ENCODE data around the gene COMMD7. TPM values are rescaled to one million over a fixed set of nuclear protein-coding genes. Genes with fewer than 3 reads are reported as not detected.

The COMMD7 gene
- total RNA-seq, 1 donor from 2014 or later, result 39.8 TPM

DNA sequence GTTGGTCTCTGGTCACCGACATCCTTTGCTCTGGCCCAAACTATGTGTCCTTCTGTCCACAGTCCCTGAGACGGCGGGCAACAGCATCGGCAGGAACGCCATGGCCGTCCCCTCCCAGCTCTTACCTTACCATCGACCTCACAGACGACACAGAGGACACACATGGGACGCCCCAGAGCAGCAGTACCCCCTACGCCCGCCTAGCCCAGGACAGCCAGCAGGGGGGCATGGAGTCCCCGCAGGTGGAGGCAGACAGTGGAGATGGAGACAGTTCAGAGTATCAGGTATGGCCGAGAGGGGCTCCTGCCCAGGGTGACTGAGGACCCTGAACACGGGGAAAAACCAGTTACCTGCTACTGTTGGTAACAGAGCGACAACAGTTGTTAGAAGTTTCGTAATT, 43.9 kb upstream of the COMMD7 start:
- H3K4me3 ChIP-seq, result no peak overlapping the region
- H3K9me3 ChIP-seq, result no peaks in the 10 kb centered on the region
- ATAC-seq, result no peak
- no peak for DNase-seq
- no peaks in the 10 kb centered on the region for H3K27me3 ChIP-seq (ENCODE audit: low read depth)
- no peaks in the 10 kb centered on the region for H3K4me1 ChIP-seq
- intact Hi-C loops (cut with DNase I), result no loop called here
- no peak for TF ChIP-seq CTCF (IDR thresholded peaks at IDR 0.05)
- no peaks in the 10 kb centered on the region for H3K36me3 ChIP-seq
- H3K27ac ChIP-seq, result no peak overlapping the region

DNA sequence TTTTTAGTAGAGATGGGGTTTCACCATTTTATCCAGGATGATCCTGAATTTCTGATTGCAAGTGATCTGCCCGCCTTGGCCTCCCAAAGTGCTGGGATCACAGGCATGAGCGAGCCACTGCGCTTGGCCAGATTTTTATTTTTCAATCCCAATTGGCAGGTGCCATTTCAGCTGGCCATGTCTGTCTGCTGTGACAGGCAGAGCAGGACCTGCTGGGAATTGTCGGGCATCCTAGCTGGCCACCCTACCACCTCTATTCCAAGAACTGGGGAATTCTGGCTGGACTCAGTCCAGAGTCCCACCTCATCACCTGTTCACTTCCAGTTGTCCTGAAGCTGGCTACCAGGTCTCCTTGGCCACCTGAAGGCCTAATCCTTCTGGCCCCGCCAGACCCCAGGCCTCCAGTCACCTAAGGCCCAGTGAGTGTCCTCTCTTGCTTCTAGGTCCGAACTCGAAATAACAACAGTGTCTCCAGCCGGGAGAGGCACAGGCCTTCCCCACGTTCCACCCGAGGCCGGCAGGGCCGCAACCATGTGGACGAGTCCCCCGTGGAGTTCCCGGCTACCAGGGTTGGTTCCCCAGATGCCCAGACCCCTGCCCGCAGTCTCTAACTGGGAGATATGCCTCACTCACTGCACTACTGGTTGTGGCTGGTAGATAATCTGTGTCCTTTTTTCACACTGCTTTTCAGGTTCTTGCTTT, 42.9 kb upstream of the COMMD7 start:
- TF ChIP-seq CTCF (IDR thresholded peaks at IDR 0.05), result no peak
- no peak overlapping the region for H3K27ac ChIP-seq
- H3K27me3 ChIP-seq (ENCODE audit: low read depth), result no peaks in the 10 kb centered on the region
- no peaks in the 10 kb centered on the region for H3K9me3 ChIP-seq
- no peak for ATAC-seq
- H3K4me3 ChIP-seq, result no peak overlapping the region
- DNase-seq, result no peak
- no peaks in the 10 kb centered on the region for H3K36me3 ChIP-seq
- intact Hi-C loops (cut with DNase I), result no loop called here
- H3K4me1 ChIP-seq, result no peaks in the 10 kb centered on the region

- Histone ChIP-seq H3K27me3 (ENCODE audit: low read depth) (no peaks in the 10 kb centered on the region), H3K4me3 (no peak overlapping the region), H3K27ac (no peak overlapping the region), H3K4me1 (no peaks in the 10 kb centered on the region), H3K9me3 (no peaks in the 10 kb centered on the region), H3K36me3 (no peaks in the 10 kb centered on the region)
- peak; percentile 56 to 60 for ATAC-seq
- no peak for TF ChIP-seq CTCF (IDR thresholded peaks at IDR 0.05)
- DNase-seq, result no peak
- intact Hi-C loops (cut with DNase I), result no loop called here
Measured at GRCh38 chr20:32784369-32785080, 41.3 kb upstream of the COMMD7 start.

DNA sequence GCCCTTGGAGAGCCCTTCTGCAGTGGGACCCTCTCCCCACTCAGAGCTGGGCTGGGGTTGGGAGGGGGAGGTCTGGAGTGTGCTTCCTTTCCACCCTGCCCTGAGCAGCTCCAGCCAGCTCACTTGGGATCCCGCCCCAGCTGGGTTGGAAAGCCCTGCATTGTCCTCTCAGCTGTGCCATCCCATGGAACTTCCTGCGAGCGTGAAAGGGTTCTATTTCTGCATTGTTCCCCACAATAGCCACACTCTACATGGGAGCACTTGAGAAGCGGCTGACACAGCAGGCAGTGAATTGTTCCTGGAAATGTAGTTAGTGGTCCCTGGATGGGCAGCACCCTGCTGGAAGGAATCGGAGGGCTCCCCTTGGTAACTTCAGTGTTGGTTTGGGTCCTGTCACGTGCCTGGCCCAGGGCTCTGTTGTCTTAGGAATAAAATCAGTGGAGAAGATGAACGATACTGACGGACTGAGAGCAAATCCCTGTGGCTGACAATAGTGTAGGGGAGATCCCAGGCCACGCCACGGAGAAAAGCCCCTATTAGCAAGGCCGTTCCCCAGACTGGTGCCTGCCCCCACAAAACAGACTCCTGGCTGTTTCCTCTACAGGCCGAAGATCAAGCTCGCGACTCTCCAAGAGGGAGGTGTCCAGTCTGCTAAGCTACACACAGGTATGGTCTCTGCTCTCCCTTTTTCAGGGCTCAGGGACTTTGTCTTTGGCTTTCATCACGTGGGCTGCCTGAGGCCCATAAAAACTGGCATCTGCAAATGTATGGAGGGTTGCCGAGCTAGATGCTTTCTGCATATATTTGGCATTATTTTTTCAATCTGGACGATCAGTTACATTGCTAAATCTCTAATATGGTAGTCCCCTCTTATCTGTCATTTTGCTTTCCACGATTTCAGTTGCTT, 37.7 kb upstream of the COMMD7 start:
- H3K27ac ChIP-seq, result no peak overlapping the region
- no peaks in the 10 kb centered on the region for H3K36me3 ChIP-seq
- ATAC-seq (no peak), DNase-seq (no peak)
- TF ChIP-seq CTCF (IDR thresholded peaks at IDR 0.05), result no peak
- H3K4me3 ChIP-seq, result no peak overlapping the region
- intact Hi-C loops (cut with DNase I), result no loop called here
- H3K27me3 ChIP-seq (ENCODE audit: low read depth), result no peaks in the 10 kb centered on the region
- H3K9me3 ChIP-seq, result no peaks in the 10 kb centered on the region
- H3K4me1 ChIP-seq, result no peaks in the 10 kb centered on the region

DNA sequence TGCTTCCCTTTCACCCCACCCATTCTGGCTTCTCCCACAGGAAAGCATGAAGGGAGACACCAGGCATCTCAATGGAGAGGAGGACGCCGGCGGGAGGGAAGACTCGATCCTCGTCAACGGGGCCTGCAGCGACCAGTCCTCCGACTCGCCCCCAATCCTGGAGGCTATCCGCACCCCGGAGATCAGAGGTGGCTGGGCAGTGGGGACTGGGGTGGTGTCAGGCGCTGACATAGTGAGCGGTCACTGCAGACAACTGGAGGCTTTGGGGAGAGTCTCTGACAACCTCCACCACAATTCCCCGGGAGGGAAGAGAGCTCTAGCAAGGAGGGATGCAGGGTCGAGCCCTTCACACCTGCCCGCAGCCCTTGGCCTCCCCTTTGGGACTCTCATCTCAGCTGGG, 37.0 kb upstream of the COMMD7 start:
- no peak for ATAC-seq
- Histone ChIP-seq H3K36me3 (no peaks in the 10 kb centered on the region), H3K9me3 (no peaks in the 10 kb centered on the region), H3K27ac (no peak overlapping the region), H3K27me3 (ENCODE audit: low read depth) (no peaks in the 10 kb centered on the region), H3K4me1 (no peaks in the 10 kb centered on the region), H3K4me3 (no peak overlapping the region)
- intact Hi-C loops (cut with DNase I), result no loop called here
- no peak for TF ChIP-seq CTCF (IDR thresholded peaks at IDR 0.05)
- DNase-seq, result no peak

All from lower lobe of right lung (tissue), 2 donors.